ENCODE data around the gene SLC16A14. TPM values are rescaled to one million over a fixed set of nuclear protein-coding genes. Genes with fewer than 3 reads are reported as not detected.
"Not testable (repeated sequence)": the region's sequence is repeated elsewhere in the genome, so short reads cannot be mapped to it uniquely, and the experiment has no call there.

The SLC16A14 gene
- 5.9 TPM for polyA plus RNA-seq (2013, experiment 1 of 4)
- 3.4 TPM for polyA plus RNA-seq (2013, experiment 2 of 4)
- 7.2 TPM for polyA plus RNA-seq (2013, experiment 3 of 4)
- polyA plus RNA-seq (2013, experiment 4 of 4) = 7.1 TPM

- Histone ChIP-seq H3K36me3 (ENCODE audit: control insufficient read depth, insufficient read depth, low read length) (no peaks in the 10 kb centered on the region), H3K27me3 (ENCODE audit: control insufficient read depth, insufficient read depth, low read length, poor library complexity, severe bottlenecking) (peaks cover 31% of the 10 kb centered on the region), H3K4me1 (ENCODE audit: control insufficient read depth, insufficient read depth, low read length) (peaks cover 4% of the 10 kb centered on the region), H3K27ac (ENCODE audit: insufficient read depth, low read depth, low read length, poor library complexity, severe bottlenecking) (no peak within 1 kb of the TSS), H3K4me3 (ENCODE audit: insufficient read depth, low read depth, low read length) (peak within 1 kb of the TSS; percentile 46), H3K9me3 (ENCODE audit: control insufficient read depth, low read length) (no peaks in the 10 kb centered on the region)
- 9 to 10% methylated on average over 24 of the region's 24 CpGs for WGBS, 2 experiments
These were observed at the start of gene SLC16A14 for GRCh38 chr2:230068651-230069055. Gene SLC16A14 (minus strand): TSS chr2:230068924. CDS start chr2:230059352, 9,572 bp downstream.

- no peaks in the 10 kb centered on the region for H3K36me3 ChIP-seq (ENCODE audit: control insufficient read depth, insufficient read depth, low read length)
- H3K9me3 ChIP-seq (ENCODE audit: control insufficient read depth, low read length) = no peaks in the 10 kb centered on the region
- no peak overlapping the region for H3K27ac ChIP-seq (ENCODE audit: insufficient read depth, low read depth, low read length, poor library complexity, severe bottlenecking)
- no peaks in the 10 kb centered on the region for H3K4me1 ChIP-seq (ENCODE audit: control insufficient read depth, insufficient read depth, low read length)
- no peaks in the 10 kb centered on the region for H3K27me3 ChIP-seq (ENCODE audit: control insufficient read depth, insufficient read depth, low read length, poor library complexity, severe bottlenecking)
- 0% methylated on average over 1 of the region's 1 CpG; no CpG with 5 or more reads in 1 of the 2 experiments for WGBS, 2 experiments
- no peak overlapping the region for H3K4me3 ChIP-seq (ENCODE audit: insufficient read depth, low read depth, low read length)
These were observed 38.0 kb upstream of the SLC16A14 start for GRCh38 chr2:230106771-230107170.

DNA sequence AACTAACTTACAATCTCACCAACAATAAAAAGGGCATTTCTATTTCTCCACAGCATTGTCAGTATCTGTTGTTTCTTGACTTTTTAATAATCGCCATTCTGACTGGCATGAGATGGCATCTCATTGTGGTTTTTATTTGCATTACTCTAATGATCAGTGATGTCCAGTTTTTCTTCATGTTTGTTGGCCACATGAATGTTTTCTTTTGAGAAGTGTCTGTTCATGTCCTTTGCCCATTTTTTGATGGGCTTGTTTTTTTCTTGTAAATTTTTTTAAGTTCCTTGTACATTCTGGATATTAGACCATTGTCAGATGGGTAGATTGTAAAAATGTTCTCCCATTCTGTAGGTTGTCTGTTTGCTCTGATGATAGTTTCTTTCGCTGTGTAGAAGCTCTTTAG, 33.2 kb upstream of the SLC16A14 start:
- not testable (repeated sequence) for H3K27ac ChIP-seq (ENCODE audit: insufficient read depth, low read depth, low read length, poor library complexity, severe bottlenecking); H3K4me3 ChIP-seq (ENCODE audit: insufficient read depth, low read depth, low read length); H3K4me1 ChIP-seq (ENCODE audit: control insufficient read depth, insufficient read depth, low read length); H3K27me3 ChIP-seq (ENCODE audit: control insufficient read depth, insufficient read depth, low read length, poor library complexity, severe bottlenecking); H3K9me3 ChIP-seq (ENCODE audit: control insufficient read depth, low read length); H3K36me3 ChIP-seq (ENCODE audit: control insufficient read depth, insufficient read depth, low read length)
- WGBS, 2 experiments = 86 to 88% methylated on average over 2 of the region's 2 CpGs

- Histone ChIP-seq H3K9me3 (ENCODE audit: control insufficient read depth, low read length) (no peaks in the 10 kb centered on the region), H3K27ac (ENCODE audit: insufficient read depth, low read depth, low read length, poor library complexity, severe bottlenecking) (no peak overlapping the region), H3K36me3 (ENCODE audit: control insufficient read depth, insufficient read depth, low read length) (no peaks in the 10 kb centered on the region), H3K27me3 (ENCODE audit: control insufficient read depth, insufficient read depth, low read length, poor library complexity, severe bottlenecking) (no peaks in the 10 kb centered on the region), H3K4me1 (ENCODE audit: control insufficient read depth, insufficient read depth, low read length) (no peaks in the 10 kb centered on the region), H3K4me3 (ENCODE audit: insufficient read depth, low read depth, low read length) (no peak overlapping the region)
- 0% methylated on average over 2 of the region's 2 CpGs for WGBS, 2 experiments
These were observed 29.1 kb upstream of the SLC16A14 start for GRCh38 chr2:230097841-230098240.

- Histone ChIP-seq H3K36me3 (ENCODE audit: control insufficient read depth, insufficient read depth, low read length) (no peaks in the 10 kb centered on the region), H3K9me3 (ENCODE audit: control insufficient read depth, low read length) (no peaks in the 10 kb centered on the region), H3K27me3 (ENCODE audit: control insufficient read depth, insufficient read depth, low read length, poor library complexity, severe bottlenecking) (no peaks in the 10 kb centered on the region), H3K27ac (ENCODE audit: insufficient read depth, low read depth, low read length, poor library complexity, severe bottlenecking) (no peak overlapping the region), H3K4me1 (ENCODE audit: control insufficient read depth, insufficient read depth, low read length) (no peaks in the 10 kb centered on the region), H3K4me3 (ENCODE audit: insufficient read depth, low read depth, low read length) (no peak overlapping the region)
- 86 to 97% methylated on average over 2 of the region's 3 CpGs for WGBS, 2 experiments
These were observed 28.7 kb upstream of the SLC16A14 start for GRCh38 chr2:230097424-230097823.

- H3K4me1 ChIP-seq (ENCODE audit: control insufficient read depth, insufficient read depth, low read length) = no peaks in the 10 kb centered on the region
- H3K9me3 ChIP-seq (ENCODE audit: control insufficient read depth, low read length) = no peaks in the 10 kb centered on the region
- 93 to 96% methylated on average over 2 of the region's 2 CpGs for WGBS, 2 experiments
- H3K27ac ChIP-seq (ENCODE audit: insufficient read depth, low read depth, low read length, poor library complexity, severe bottlenecking) = no peak overlapping the region
- H3K27me3 ChIP-seq (ENCODE audit: control insufficient read depth, insufficient read depth, low read length, poor library complexity, severe bottlenecking) = no peaks in the 10 kb centered on the region
- no peak overlapping the region for H3K4me3 ChIP-seq (ENCODE audit: insufficient read depth, low read depth, low read length)
- no peaks in the 10 kb centered on the region for H3K36me3 ChIP-seq (ENCODE audit: control insufficient read depth, insufficient read depth, low read length)
These were observed 22.2 kb upstream of the SLC16A14 start for GRCh38 chr2:230090967-230091366.

- no peak overlapping the region for H3K27ac ChIP-seq (ENCODE audit: insufficient read depth, low read depth, low read length, poor library complexity, severe bottlenecking)
- 87 to 88% methylated on average over 7 of the region's 7 CpGs for WGBS, 2 experiments
- no peak overlapping the region for H3K4me3 ChIP-seq (ENCODE audit: insufficient read depth, low read depth, low read length)
- H3K9me3 ChIP-seq (ENCODE audit: control insufficient read depth, low read length) = no peaks in the 10 kb centered on the region
- no peaks in the 10 kb centered on the region for H3K4me1 ChIP-seq (ENCODE audit: control insufficient read depth, insufficient read depth, low read length)
- H3K27me3 ChIP-seq (ENCODE audit: control insufficient read depth, insufficient read depth, low read length, poor library complexity, severe bottlenecking) = no peaks in the 10 kb centered on the region
- H3K36me3 ChIP-seq (ENCODE audit: control insufficient read depth, insufficient read depth, low read length) = no peaks in the 10 kb centered on the region
These were observed 16.5 kb upstream of the SLC16A14 start for GRCh38 chr2:230085201-230085600.

GRCh38 chr2:230077851-230078547, 9.3 kb upstream of the SLC16A14 start:
- H3K27me3 ChIP-seq (ENCODE audit: control insufficient read depth, insufficient read depth, low read length, poor library complexity, severe bottlenecking) = no peaks in the 10 kb centered on the region
- H3K4me1 ChIP-seq (ENCODE audit: control insufficient read depth, insufficient read depth, low read length) = peaks cover 4% of the 10 kb centered on the region
- no peaks in the 10 kb centered on the region for H3K36me3 ChIP-seq (ENCODE audit: control insufficient read depth, insufficient read depth, low read length)
- H3K27ac ChIP-seq (ENCODE audit: insufficient read depth, low read depth, low read length, poor library complexity, severe bottlenecking) = no peak overlapping the region
- H3K9me3 ChIP-seq (ENCODE audit: control insufficient read depth, low read length) = no peaks in the 10 kb centered on the region
- H3K4me3 ChIP-seq (ENCODE audit: insufficient read depth, low read depth, low read length) = no peak overlapping the region
- 65 to 67% methylated on average over 4 of the region's 5 CpGs for WGBS, 2 experiments

DNA sequence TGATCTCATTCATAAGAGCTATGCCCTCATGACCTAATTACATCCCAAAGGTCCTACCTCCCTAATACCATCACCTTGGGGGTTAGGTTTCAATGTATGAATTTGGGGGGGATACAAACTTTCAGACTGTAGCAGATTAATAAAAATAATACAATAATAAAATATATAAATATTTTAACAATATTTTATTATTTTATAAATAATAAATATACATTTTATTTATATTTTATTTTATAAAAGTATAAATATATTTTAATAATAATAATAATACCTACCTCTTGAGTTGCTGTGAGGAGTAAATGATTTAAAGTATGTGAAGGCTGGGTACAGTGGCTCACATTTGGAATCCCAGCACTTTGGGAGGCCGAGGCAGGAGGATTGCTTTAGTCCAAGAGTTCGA, 8.1 kb upstream of the SLC16A14 start:
- H3K36me3 ChIP-seq (ENCODE audit: control insufficient read depth, insufficient read depth, low read length) = no peaks in the 10 kb centered on the region
- peaks cover 4% of the 10 kb centered on the region for H3K4me1 ChIP-seq (ENCODE audit: control insufficient read depth, insufficient read depth, low read length)
- H3K9me3 ChIP-seq (ENCODE audit: control insufficient read depth, low read length) = no peaks in the 10 kb centered on the region
- WGBS, 2 experiments = 92 to 95% methylated on average over 2 of the region's 2 CpGs
- no peaks in the 10 kb centered on the region for H3K27me3 ChIP-seq (ENCODE audit: control insufficient read depth, insufficient read depth, low read length, poor library complexity, severe bottlenecking)
- H3K4me3 ChIP-seq (ENCODE audit: insufficient read depth, low read depth, low read length) = no peak overlapping the region
- H3K27ac ChIP-seq (ENCODE audit: insufficient read depth, low read depth, low read length, poor library complexity, severe bottlenecking) = no peak overlapping the region

DNA sequence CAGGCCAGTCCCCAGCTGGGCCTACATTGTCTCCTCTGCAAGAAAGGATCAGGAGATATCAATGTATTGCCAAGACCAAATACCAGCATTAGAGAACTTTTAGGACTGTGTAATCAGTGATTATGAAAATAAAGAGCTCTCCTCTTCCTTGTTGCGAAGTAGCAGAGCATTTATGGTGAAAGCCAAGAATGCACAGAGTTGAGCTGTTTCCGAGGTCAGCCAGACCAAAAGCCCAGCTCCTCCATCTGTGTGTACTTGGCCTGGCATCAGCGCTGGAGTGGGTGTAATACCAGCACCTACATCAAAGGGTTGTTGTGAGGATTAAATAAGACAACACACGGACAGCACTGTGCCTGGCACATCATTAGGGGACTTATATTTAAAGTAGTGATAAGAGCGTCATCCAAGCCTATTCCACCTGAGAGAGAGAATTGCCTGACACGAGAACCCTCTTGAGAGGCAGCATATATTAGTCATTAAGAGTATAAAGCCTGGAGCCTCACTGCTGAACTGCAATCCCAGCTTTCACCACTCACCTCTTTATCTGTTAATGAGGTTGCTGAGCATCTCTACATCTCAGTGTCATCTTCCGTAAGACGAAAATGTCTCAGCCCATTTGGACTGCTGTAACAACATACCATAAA, 7.4 kb upstream of the SLC16A14 start:
- H3K9me3 ChIP-seq (ENCODE audit: control insufficient read depth, low read length) = no peaks in the 10 kb centered on the region
- H3K4me3 ChIP-seq (ENCODE audit: insufficient read depth, low read depth, low read length) = no peak overlapping the region
- peaks cover 4% of the 10 kb centered on the region for H3K4me1 ChIP-seq (ENCODE audit: control insufficient read depth, insufficient read depth, low read length)
- no peak overlapping the region for H3K27ac ChIP-seq (ENCODE audit: insufficient read depth, low read depth, low read length, poor library complexity, severe bottlenecking)
- 93 to 96% methylated on average over 8 of the region's 8 CpGs for WGBS, 2 experiments
- H3K27me3 ChIP-seq (ENCODE audit: control insufficient read depth, insufficient read depth, low read length, poor library complexity, severe bottlenecking) = no peaks in the 10 kb centered on the region
- no peaks in the 10 kb centered on the region for H3K36me3 ChIP-seq (ENCODE audit: control insufficient read depth, insufficient read depth, low read length)
